ENCODE data around the gene INPP5A.
A peak's percentile ranks its signal among the peaks of the same experiment; 100 is the strongest.

The INPP5A gene

DNA sequence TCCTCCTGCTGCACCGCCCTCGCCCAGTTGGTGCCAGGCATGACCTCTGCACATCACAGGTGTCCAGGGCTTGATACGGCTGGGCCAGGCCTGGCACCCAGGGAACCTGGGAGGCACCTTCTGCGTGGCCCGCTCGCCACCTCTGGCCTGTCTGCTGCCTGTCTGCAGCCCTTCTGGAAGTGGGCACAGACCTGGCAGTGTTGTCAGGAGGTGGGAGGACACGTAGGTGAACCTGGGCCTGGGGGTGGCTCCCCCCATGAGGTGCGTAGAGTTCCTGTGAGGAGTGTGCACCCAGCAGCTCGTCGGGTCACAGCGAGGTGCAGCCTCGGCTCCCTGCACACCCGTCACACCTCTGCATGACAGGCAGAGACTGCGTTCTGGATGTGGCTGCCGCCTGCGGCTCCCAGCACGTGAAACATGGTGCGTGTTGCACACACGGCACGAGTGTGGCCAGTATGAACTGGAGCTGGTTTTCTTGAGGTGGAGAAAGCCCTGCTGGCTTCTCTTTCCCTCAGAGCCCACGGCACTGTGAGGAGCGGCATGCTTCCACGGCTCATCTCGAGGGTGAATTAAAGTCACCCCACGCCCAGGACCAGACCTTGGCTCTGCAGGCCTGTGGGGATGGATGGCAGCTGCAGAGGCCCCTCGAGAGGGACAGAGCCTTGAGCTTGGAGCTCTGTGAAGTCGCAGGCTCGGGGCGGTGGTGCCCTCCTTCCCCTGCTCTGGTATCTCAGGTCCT lies 24.8 kb downstream of the INPP5A start:
- Histone ChIP-seq H3K9ac (ENCODE audit: low read length) (no peak overlapping the region), H3K4me1 (ENCODE audit: control insufficient read depth, insufficient read depth, low read length) (peaks cover 8% of the 10 kb centered on the region; the same call in 1 of the 2 replicates), H3K4me3 (ENCODE audit: low read depth, low read length) (no peak overlapping the region)

DNA sequence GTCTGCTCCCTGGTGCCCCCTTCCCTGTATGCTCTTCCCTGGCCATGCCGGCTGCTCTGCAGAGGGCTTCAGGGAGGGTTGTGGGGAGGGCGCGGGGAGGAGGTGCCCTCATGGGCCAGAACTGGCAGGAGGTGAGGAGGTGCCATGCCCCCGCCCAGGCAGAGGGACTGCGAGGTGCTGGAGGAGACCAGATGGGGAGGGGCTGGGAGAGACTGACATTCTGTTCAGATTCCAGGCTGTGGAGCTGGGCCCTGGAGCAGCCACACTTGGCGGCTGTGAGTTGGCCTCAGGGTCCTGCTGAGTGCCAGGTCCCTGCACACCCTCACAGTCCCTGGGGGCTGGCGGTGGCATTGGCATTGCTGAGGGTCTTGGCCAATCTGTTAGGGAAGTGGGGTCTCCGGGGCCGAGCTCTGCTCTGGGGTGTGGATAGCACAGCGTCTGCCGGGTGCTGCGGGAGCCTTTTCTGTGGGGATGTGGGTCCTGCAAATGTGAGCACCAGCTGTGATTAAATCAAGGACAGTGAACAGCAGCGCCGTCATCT lies 25.4 kb downstream of the INPP5A start:
- Histone ChIP-seq H3K4me1 (ENCODE audit: control insufficient read depth, insufficient read depth, low read length) (peaks cover 8% of the 10 kb centered on the region; the same call in 1 of the 2 replicates), H3K36me3 (ENCODE audit: control insufficient read depth, insufficient read depth, low read length) (no peaks in the 10 kb centered on the region), H3K4me3 (ENCODE audit: low read depth, low read length) (no peak overlapping the region), H3K27me3 (ENCODE audit: control insufficient read depth, insufficient read depth, low read length) (no peaks in the 10 kb centered on the region; the same call in 1 of the 2 replicates), H3K27ac (ENCODE audit: low read depth, low read length) (no peak overlapping the region), H3K9ac (ENCODE audit: low read length) (no peak overlapping the region), H3K9me3 (ENCODE audit: control insufficient read depth, insufficient read depth, low read depth, low read length) (peaks cover 5% of the 10 kb centered on the region; the same call in 1 of the 2 replicates)

More for the DNA sequence above, 24.8 kb downstream of the INPP5A start:
- Histone ChIP-seq H3K36me3 (ENCODE audit: control insufficient read depth, insufficient read depth, low read length) (no peaks in the 10 kb centered on the region), H3K27ac (ENCODE audit: low read depth, low read length) (no peak overlapping the region), H3K9me3 (ENCODE audit: control insufficient read depth, insufficient read depth, low read depth, low read length) (peaks cover 5% of the 10 kb centered on the region; the same call in 1 of the 2 replicates), H3K27me3 (ENCODE audit: control insufficient read depth, insufficient read depth, low read length) (no peaks in the 10 kb centered on the region; the same call in 1 of the 2 replicates)

GRCh38 chr10:132563485-132564248 lies 26.1 kb downstream of the INPP5A start:
- Histone ChIP-seq H3K36me3 (ENCODE audit: control insufficient read depth, insufficient read depth, low read length) (no peaks in the 10 kb centered on the region), H3K27me3 (ENCODE audit: control insufficient read depth, insufficient read depth, low read length) (no peaks in the 10 kb centered on the region), H3K4me3 (ENCODE audit: low read depth, low read length) (no peak overlapping the region), H3K27ac (ENCODE audit: low read depth, low read length) (no peak overlapping the region), H3K9ac (ENCODE audit: low read length) (no peak overlapping the region), H3K9me3 (ENCODE audit: control insufficient read depth, insufficient read depth, low read depth, low read length) (peaks cover 5% of the 10 kb centered on the region; the same call in 1 of the 2 replicates), H3K4me1 (ENCODE audit: control insufficient read depth, insufficient read depth, low read length) (peaks cover 8% of the 10 kb centered on the region; the same call in 1 of the 2 replicates)

GRCh38 chr10:132564249-132564605 lies 26.6 kb downstream of the INPP5A start:
- H3K27ac ChIP-seq (ENCODE audit: low read depth, low read length), result no peak overlapping the region
- H3K4me3 ChIP-seq (ENCODE audit: low read depth, low read length), result no peak overlapping the region
- peaks cover 5% of the 10 kb centered on the region; the same call in 1 of the 2 replicates for H3K9me3 ChIP-seq (ENCODE audit: control insufficient read depth, insufficient read depth, low read depth, low read length)

DNA sequence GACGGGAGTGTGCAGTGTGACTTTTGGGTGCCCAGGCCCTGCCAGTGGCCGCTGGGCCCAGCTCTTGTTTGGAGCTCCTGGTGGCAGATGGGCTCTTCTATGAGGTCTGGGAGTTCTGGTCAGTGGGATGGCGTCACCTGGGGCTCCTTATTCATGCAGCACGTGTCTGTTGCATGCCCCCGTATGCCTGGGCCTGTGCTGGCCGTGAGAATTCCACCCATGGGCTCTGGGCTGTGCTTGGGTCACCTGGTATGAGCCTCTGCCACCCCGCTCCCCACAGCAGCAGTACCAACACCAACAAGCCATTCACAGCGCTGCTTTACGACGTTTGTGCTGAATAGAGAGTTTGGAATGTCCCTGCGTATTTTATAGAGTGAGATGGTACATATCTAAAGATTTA lies 27.1 kb downstream of the INPP5A start:
- no peaks in the 10 kb centered on the region for H3K36me3 ChIP-seq (ENCODE audit: control insufficient read depth, insufficient read depth, low read length)
- no peak overlapping the region for H3K4me3 ChIP-seq (ENCODE audit: low read depth, low read length)
- H3K9me3 ChIP-seq (ENCODE audit: control insufficient read depth, insufficient read depth, low read depth, low read length), result peaks cover 5% of the 10 kb centered on the region; the same call in 1 of the 2 replicates
- H3K4me1 ChIP-seq (ENCODE audit: control insufficient read depth, insufficient read depth, low read length), result peaks cover 8% of the 10 kb centered on the region; the same call in 1 of the 2 replicates
- no peak overlapping the region for H3K9ac ChIP-seq (ENCODE audit: low read length)
- H3K27me3 ChIP-seq (ENCODE audit: control insufficient read depth, insufficient read depth, low read length), result no peaks in the 10 kb centered on the region
- H3K27ac ChIP-seq (ENCODE audit: low read depth, low read length), result no peak overlapping the region

More at GRCh38 chr10:132564249-132564605, 26.6 kb downstream of the INPP5A start:
- no peaks in the 10 kb centered on the region for H3K27me3 ChIP-seq (ENCODE audit: control insufficient read depth, insufficient read depth, low read length)
- no peak overlapping the region for H3K9ac ChIP-seq (ENCODE audit: low read length)
- H3K36me3 ChIP-seq (ENCODE audit: control insufficient read depth, insufficient read depth, low read length), result no peaks in the 10 kb centered on the region
- peaks cover 8% of the 10 kb centered on the region; the same call in 1 of the 2 replicates for H3K4me1 ChIP-seq (ENCODE audit: control insufficient read depth, insufficient read depth, low read length)

- peaks cover 5% of the 10 kb centered on the region; the same call in 1 of the 2 replicates for H3K9me3 ChIP-seq (ENCODE audit: control insufficient read depth, insufficient read depth, low read depth, low read length)
Measured at GRCh38 chr10:132565516-132566209, 28.1 kb downstream of the INPP5A start.

GRCh38 chr10:132566892-132567291 lies 29.3 kb downstream of the INPP5A start:
- H3K36me3 ChIP-seq (ENCODE audit: control insufficient read depth, insufficient read depth, low read length), result no peaks in the 10 kb centered on the region
- H3K4me1 ChIP-seq (ENCODE audit: control insufficient read depth, insufficient read depth, low read length), result peaks cover 27% of the 10 kb centered on the region
- H3K4me3 ChIP-seq (ENCODE audit: low read depth, low read length), result no peak overlapping the region
- H3K27me3 ChIP-seq (ENCODE audit: control insufficient read depth, insufficient read depth, low read length), result no peaks in the 10 kb centered on the region
- H3K9ac ChIP-seq (ENCODE audit: low read length), result no peak overlapping the region
- peaks cover 5% of the 10 kb centered on the region; the same call in 1 of the 2 replicates for H3K9me3 ChIP-seq (ENCODE audit: control insufficient read depth, insufficient read depth, low read depth, low read length)
- no peak overlapping the region for H3K27ac ChIP-seq (ENCODE audit: low read depth, low read length)

More at GRCh38 chr10:132565516-132566209, 28.1 kb downstream of the INPP5A start:
- Histone ChIP-seq H3K36me3 (ENCODE audit: control insufficient read depth, insufficient read depth, low read length) (no peaks in the 10 kb centered on the region), H3K4me1 (ENCODE audit: control insufficient read depth, insufficient read depth, low read length) (peaks cover 15% of the 10 kb centered on the region), H3K27me3 (ENCODE audit: control insufficient read depth, insufficient read depth, low read length) (no peaks in the 10 kb centered on the region), H3K9ac (ENCODE audit: low read length) (no peak overlapping the region), H3K27ac (ENCODE audit: low read depth, low read length) (no peak overlapping the region), H3K4me3 (ENCODE audit: low read depth, low read length) (no peak overlapping the region)

DNA sequence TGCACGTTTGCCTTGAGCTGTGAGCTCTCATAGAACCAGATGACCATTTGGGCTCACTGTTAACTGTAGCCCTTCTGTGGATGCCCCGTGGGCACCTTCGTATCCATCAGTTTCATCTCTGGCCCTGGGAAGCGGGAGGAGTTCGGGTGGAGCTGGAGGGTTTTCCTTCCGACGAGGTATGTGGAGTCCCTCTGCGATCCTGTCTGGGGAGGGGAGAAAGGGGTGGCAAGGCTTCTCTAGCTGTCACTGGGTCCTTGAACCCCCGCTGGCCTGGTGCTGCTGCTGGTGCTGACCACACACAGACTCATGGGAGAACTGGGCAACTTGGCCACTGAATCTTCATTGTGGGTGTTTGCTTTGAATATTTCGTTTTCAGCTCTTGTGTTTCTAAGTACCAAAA lies 32.7 kb downstream of the INPP5A start:
- H3K9ac ChIP-seq (ENCODE audit: low read length), result no peak overlapping the region
- H3K4me1 ChIP-seq (ENCODE audit: control insufficient read depth, insufficient read depth, low read length), result peaks cover 46% of the 10 kb centered on the region
- H3K27ac ChIP-seq (ENCODE audit: low read depth, low read length), result no peak overlapping the region
- H3K4me3 ChIP-seq (ENCODE audit: low read depth, low read length), result no peak overlapping the region
- no peaks in the 10 kb centered on the region for H3K36me3 ChIP-seq (ENCODE audit: control insufficient read depth, insufficient read depth, low read length)
- H3K9me3 ChIP-seq (ENCODE audit: control insufficient read depth, insufficient read depth, low read depth, low read length), result no peaks in the 10 kb centered on the region
- H3K27me3 ChIP-seq (ENCODE audit: control insufficient read depth, insufficient read depth, low read length), result no peaks in the 10 kb centered on the region

DNA sequence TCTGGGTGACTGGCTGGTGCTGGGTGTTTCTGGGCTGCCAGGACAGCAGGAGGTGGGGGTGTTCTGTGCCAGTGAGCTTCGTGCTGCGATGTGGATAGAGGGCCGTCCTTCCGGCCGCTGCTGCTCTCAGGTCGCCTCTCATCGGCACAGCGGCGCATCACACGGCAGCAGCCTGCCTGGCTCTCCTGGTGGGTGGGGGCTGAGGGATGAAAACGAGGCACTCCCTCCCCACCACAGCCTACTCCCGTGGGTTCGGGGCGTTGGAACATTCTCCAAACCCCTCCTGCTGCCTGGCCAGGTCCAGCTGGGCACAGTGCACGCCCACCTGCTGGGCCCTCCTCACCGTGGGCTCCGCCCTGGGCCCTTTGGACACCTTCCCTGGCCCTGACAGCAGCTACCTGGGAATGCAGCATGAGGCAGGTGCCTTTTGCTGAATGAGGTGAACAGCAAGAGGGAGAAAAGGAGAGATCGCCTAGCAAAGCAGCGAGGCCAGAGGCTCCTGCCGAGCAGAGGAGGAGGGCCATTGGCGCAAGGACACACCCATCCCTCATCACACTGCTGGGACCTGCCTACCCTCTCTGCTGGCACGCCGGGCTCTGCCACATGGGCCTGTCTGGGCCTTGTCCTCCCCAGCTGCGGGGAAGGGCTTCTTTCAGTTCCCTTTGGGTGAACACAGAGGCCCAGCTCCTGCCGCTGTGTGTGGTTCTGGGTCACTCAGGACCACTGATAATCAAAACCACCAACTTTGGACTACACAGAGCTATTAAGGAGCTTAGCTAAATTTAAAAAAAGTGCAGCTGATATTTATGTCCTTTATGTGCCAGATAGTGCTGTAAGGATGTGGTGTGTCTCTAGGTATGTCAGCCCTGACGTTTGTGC lies 33.4 kb downstream of the INPP5A start:
- Histone ChIP-seq H3K4me3 (ENCODE audit: low read depth, low read length) (peak overlapping the region; percentile 32; the same call in 1 of the 2 replicates), H3K4me1 (ENCODE audit: control insufficient read depth, insufficient read depth, low read length) (peaks cover 50% of the 10 kb centered on the region), H3K27ac (ENCODE audit: low read depth, low read length) (0 out of 2 replicates have a peak overlapping the region, but pooled peaks have one; percentile 1), H3K27me3 (ENCODE audit: control insufficient read depth, insufficient read depth, low read length) (no peaks in the 10 kb centered on the region), H3K9me3 (ENCODE audit: control insufficient read depth, insufficient read depth, low read depth, low read length) (no peaks in the 10 kb centered on the region), H3K36me3 (ENCODE audit: control insufficient read depth, insufficient read depth, low read length) (no peaks in the 10 kb centered on the region), H3K9ac (ENCODE audit: low read length) (peak overlapping the region; percentile 38)

Data from HUES6 (cell line).